ENCODE measurements around the gene CHKA.

DNA sequence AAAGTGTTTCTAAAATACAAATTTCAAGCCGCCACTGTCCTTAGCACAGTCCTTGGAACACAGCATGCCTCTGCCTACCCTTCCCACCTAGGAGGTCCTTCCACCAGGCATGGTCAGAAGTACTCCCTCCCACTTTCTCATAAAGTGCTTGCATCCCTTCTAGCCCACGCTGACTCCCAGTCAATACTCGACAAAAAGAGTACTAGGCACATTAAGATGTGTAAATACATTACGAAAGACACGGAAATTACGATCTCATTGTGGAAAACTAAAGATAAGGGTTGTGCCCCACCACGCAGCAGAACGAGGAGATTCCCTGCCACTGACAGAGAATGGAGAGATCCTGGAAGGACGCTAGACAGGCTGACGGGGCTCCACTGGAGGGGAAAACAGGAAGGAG is 13.5 kb downstream of the CHKA start:
- TF ChIP-seq POLR2A (IDR thresholded peaks at IDR 0.05; ENCODE audit: low read length): no peak
- TF ChIP-seq GATA1 (IDR thresholded peaks at IDR 0.05; ENCODE audit: low read depth, low read length): no peak
